Sigmoid colon (tissue), 4 donors: ENCODE results near the gene RAB3C.

Experiments used
- CTCF ChIP-seq, 4 experiments: fragments of 450-650 bp in 3 of 4; fragments of 200-600 bp in 1 of 4; IDR thresholded peaks; one replicate each; pipeline ENCODE4 v1.5.1; 2016 to 2019; ENCODE audit warnings: antibody characterized with exemption in 4 of 4, mild to moderate bottlenecking in 3 of 4, moderate library complexity in 2 of 4
- EP300 ChIP-seq, 4 donors: sonication (generic); formaldehyde crosslinking; IDR thresholded peaks; one replicate each; pipeline ENCODE4 v1.6.1; 2017; ENCODE audit warnings: antibody characterized with exemption in 4 of 4
- POLR2AphosphoS5 ChIP-seq, 4 donors: sonication (generic); formaldehyde crosslinking; IDR thresholded peaks; one replicate each; pipeline ENCODE4 v1.6.1; 2017; ENCODE audit warnings: antibody characterized with exemption in 4 of 4

GRCh38 chr5:58778888-58779287, 196.0 kb downstream of the RAB3C start:
- TF ChIP-seq CTCF (IDR thresholded peaks at IDR 0.05) (no peak), POLR2AphosphoS5 (IDR thresholded peaks at IDR 0.05) (no peak), EP300 (IDR thresholded peaks at IDR 0.05) (no peak)
